HG03025 (cell line): ENCODE measurements around the gene GABARAP.

Source experiments
- ATAC-seq: cut with Tn5 transposase; IDR thresholded peaks from one replicate; pipeline ENCODE4 v1.9.1; 2021; ENCODE audit warnings: mild to moderate bottlenecking, moderate library complexity; ENCODE audit not compliant: unreplicated experiment, low FRiP score

The GABARAP gene

DNA sequence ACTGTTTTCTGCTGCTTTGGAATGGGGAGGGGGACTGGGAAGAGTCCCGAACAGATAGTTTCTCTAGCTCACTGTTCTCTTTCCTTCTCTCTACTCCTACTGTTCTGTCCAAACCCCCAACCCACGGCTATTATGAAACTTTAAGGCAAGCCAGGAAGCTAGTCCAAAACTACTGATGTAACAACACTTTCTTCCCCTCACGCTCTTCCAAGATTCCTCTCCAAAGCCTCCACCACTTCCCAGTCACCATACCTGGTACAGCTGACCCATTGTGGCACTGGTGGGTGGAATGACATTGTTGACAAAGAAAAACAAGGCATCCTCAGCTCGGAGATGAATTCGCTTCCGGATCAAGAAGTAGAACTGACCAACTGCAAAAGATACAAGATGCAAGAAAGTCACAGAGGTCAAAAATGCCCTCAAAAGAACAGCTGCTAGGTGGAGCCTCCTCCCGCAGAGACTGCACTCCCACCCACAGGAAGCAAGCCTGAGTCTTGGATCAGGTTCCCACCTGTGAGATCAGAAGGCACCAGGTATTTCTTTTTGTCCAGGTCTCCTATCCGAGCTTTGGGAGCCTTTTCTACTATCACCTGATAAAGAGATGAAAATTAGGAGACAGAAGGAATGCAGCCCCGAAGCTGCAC is 1.0 kb downstream of the GABARAP start:
- no peak for ATAC-seq

DNA sequence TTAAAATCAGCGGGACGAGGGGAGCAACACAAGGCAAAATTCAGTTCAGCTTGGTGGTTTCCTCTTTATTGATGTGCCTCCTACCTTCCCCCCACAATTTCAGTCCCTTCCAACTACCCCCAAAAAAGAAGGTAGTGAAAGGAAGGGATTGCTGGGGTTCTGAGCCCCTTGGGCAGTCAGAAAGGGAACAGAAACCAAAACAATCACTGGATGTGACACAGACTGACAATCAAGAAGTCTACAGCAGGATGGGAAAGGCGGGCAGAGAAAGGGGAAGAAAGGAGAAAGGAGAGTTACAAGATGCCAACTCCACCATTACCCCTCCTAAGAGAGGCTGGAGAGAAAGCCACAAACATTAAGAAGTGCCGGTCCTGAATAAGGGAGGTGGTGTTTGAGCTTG is 1.9 kb downstream of the GABARAP start:
- no peak for ATAC-seq

DNA sequence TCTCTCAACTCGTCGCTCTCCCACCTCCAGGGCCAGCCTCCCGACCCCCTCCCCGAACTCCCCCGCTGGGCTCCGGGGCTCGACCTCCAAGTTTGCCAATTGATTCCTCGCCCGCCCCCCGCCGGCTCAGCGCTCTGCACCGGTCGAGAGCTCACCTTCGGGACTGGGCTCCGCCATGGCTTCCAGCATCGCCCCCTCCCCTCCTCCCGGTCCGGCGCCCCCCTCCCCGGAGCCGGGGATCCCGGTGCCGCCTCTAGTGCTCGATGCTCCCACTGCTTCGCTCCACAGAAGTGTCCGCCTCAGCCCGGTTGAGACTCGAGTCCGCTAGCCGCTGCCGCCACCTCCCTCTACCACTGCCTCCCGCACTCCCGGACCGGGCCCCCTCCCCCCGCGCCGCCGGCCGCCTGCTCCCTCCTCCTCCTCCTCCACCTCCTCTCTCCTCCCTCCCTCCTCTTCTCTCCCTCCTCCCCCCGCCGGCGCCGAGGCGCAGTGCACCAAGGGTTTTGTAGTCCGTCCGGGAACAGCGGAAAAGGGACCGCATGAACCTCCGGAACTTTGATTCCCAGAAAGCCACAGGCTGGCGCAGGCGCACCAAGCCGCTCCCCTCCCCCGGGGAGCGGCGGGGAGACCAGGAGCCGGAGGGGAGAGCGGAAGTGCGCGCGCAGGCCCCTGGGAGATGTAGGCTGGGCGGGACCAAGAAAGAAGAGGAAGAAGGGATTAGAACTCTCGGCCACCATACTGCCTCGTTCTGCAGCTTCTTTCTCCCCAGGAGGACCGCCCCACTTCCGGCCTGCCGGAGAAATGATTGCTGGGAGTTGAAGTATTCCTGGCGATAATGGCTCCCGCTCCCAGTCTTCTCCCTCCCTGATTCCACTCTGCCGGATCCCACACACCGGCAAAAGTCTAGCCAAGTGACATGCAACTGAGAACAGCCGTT is 2.9 kb downstream of the GABARAP start, which contains the start of gene PHF23:
TSS of gene PHF23 (minus strand) at position 367 of the 937 bp plus-strand sequence. CDS start at position 189, 178 bp downstream.
- ATAC-seq = peak; percentile 50

DNA sequence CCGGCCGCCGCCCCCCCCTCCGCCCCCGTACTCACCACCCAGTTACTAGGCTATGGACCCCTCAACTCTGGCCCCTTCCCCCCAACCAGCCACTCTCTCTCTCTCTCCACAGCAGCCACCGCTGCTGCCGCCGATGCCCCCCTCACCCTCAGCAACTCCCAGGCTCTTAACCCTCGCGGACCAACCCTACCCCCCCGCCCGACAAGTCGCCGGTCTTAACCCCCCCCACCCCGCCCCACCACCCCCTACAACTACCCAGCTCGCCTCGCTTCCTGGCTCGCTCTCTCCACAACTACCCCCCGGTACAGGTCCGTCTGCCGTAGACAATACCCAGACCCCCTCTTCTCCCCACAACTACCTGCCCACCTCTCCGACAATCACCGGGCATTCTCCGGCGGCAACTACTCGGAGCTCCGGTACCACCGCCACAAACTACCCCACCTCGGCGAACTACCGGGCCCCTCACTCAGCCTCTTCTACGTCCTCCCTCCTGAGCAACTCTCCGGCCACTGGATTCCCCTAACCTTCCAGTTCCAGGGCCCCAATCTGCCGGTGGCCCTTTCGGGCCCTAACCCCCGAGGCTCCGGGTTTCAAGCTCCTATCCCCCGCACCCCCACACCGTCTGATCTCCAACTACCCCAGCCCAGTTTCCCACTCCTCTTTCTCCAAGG is 3.7 kb downstream of the GABARAP start:
- ATAC-seq = no peak

DNA sequence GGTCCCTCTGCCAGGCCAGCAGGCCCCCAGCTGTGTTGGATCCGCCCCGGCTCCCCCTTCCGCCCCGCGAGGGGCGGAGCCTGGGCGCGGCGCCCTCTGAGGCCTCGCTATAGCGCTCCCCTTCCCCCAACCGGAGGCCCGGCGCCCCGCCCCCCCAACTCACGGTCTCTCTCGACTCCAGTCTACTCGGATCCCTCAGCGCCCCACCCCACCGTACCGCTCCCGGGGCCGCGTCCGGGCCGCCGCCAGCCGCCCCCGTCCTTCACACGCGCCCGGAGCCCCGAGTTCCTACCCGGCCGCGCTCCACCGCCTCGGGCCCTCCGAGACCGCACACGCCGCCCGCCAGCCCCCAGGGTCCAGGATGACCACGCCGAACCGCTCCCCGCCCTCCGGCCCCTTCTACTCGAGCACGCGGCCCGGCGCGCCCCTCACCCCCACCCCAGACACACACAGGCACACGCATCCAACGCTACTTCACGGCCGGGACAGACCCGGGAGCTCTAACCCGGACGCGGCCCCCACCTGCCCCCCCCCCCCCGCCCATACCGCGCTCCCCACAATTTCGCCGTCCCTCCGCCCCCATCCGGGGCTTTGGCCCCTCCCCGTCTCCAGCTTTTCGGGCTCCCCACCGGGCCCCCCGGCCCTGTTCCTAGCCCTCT is 4.4 kb downstream of the GABARAP start:
- ATAC-seq = no peak

DNA sequence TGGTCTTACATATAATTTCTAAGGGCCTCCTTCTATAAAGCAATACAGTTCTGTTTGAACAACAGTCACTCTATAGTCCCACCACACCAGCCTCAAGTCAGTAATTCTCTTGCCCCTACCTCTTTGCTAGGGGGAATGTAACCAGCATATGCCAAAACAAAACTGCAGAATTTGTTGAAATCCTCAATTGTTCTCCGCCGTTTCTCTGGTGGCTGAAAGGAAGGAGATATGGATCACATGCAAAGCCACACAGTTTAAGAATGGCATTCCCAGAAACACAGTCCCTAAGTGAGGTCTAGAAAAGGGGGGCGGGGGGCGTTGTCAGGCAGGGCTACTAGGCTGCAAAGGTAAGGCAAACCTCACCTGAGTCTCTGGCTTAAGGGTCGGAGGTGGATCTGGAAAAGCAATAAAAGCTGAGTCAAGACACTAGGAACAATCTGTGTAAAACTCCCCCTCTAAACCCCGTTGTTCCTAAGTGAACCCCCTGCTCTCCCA is 4.9 kb downstream of the GABARAP start:
- no peak for ATAC-seq

DNA sequence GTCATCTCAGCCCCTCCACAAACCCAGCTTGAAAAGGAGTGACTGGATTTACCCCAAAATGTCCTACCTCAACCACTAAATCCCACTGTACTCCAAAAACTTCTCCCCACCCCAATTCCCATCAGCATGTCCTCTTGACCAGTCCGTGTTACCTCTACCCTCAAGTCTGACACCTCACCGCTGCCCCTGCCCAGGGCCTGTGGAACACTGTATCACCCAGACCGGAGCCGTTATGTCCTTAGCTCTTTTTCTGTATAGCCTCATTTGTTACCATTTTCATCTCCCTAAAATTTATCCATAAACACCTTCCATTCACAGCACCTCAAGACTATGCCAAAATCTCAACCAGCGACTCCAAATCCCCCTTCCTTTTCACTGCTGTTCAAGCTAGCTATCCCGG is 5.4 kb downstream of the GABARAP start:
- ATAC-seq = no peak

DNA sequence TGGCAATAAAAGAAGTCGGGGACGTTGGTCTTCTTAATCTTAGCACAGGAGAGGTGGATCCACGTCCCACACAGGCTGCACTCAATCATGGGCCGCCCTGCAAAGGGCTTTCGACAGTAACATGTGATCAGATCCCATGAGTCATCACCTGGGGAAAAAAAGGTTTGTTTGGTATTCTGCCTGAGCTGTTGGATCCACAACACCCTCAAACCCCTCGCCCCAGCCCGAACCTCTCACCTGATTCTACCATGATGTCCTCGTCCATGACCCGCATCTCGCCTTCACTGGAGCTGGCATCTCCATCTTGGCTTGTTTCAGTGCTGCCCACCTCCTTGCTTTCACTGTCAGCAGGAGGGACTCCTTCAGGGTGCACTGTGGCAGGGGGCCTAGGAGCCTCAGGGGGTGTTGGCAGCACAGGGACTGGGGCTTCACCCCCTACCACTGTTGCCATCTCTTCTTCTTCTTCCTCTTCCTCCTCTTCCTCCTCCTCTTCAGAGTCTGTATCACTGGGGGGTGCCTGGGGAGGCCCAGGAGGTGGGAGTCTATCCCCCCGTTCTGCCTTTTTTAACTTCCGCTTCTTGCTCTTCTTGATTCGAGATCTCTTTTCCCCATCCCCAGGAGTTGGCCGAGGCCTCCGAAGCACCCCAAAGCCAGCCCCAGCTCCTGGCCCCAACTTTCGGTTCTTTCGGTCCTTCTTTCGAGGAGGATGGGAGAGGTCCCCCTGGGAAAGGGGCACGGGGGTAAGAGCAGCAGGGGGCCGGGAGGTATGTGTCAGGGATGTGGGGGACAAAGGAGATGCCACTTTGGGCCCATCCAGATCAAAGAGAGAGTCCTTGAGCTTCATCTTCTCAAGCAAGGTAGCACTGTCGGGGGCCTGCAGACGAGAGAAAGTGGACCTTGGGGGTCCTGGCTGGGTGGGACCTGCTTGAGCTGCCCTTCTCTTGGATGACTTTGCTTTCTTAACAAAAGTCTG is 6.3 kb downstream of the GABARAP start:
- no peak for ATAC-seq

DNA sequence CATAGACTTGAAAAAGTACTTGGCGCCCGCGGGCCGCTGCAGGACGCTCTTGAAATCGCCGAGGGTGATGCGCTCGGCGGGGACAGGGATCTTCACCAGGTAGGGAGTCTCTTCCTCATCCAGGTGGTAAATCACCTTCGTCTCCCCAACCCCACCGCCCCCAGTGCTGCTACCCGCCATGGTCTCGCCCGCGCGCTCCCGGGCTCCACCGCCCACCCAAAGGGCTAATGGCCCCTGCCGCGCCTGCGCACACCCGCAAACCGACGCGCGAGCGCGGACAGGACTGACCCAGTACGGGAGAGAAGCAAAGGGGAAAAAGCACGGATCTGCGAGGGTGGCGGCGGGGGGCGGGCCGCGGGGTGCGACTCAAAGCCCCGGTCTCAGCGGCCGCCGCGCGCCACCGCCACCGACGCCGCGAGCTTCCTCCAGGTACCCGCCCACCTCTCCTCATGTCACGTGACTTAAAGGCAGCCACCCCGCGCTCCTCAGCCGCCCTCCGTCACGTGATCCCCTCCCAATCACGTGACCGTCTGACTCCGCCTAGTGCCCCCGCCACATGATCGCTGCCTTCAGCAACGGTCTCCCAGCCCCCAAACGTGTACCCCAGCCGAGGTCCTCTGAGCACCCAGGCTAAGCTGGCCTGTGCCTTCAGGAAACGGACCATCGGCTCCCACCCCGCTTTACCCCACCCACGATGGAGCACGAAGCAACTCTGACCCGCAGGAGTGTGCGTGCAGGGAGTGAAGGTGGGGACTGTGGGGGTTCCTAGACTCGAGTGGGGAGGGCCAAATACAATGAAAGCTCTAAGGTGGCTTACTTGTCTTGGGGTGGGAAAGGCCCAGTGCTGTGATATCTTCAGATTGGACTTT is 7.9 kb downstream of the GABARAP start, which contains the start of gene DVL2:
TSS of gene DVL2 (minus strand) at position 435 of the 869 bp plus-strand sequence. CDS start at position 180, 255 bp downstream.
- peak; percentile 42 for ATAC-seq

DNA sequence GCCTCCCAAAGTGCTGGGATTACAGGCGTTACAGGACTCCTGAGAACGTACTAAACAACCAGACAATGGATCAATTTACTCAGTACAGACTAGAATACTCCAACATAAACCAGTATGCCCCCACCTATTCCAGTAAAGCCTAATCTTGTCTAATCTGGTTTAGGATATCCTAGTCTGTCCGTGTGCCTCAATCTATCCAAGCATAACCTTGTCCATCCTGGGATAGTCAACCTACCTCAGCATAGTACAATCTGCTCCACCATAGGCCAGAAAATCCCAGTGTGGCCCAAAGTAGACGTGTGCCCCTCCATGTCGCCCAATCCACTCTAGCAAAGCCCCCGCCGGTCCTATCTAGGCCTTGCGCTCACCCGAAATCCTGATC is 8.6 kb downstream of the GABARAP start:
- no peak for ATAC-seq

DNA sequence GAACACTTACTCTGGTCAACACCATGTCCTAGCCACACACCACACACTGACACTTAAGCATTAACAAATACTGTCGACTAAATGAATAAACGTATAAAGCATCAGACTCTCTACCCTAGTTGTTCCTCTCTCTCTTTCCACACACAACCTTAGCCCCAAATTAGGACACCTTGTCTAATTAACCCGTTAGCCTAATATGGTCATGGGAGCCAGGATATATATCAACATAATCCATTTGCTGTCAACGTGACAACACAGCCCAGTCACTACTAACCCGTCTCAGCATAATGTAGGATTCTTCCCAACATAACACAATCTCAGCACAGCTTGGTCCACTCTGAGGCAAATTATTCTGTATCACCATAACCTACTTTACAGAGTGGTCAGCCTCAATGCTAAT is 10.1 kb downstream of the GABARAP start:
- no peak for ATAC-seq

DNA sequence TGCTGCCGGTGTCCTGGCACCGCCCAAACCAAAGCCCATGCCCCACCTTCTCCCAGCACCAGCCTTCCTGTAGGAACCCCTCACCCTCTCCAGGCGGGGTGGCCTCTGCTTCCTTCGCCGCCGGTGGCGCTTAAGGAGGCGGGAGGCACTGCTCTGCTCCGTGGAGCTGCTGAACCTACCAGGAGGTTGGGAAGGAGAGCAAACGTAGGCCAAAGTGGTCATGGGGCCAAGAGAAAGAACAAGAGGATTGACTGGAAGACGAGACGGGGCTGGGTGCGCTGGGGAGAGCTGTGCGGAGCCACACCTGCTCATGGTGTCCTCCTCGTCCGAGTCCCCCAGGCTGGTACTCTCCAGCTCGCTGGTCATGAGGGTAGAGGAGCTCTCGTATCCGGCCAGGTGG is 12.7 kb downstream of the GABARAP start:
- ATAC-seq = no peak

DNA sequence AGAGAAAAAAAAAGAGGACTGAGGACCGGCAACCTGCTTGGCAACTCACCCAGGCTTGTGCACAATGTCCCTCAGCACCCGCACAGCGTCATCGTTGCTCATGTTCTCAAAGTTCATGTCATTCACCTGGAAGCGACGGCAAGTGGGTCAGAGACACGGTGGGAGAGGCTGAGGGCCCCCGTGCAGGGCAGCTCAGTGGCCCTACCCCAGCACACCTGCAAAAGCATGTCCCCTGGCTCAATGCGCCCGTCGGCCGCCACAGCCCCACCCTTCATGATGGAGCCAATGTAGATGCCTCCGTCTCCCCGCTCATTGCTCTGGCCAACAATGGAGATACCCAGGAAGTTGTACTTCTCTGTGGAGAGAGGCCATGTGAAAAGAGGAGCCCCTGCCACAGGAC is 13.3 kb downstream of the GABARAP start:
- ATAC-seq = no peak

DNA sequence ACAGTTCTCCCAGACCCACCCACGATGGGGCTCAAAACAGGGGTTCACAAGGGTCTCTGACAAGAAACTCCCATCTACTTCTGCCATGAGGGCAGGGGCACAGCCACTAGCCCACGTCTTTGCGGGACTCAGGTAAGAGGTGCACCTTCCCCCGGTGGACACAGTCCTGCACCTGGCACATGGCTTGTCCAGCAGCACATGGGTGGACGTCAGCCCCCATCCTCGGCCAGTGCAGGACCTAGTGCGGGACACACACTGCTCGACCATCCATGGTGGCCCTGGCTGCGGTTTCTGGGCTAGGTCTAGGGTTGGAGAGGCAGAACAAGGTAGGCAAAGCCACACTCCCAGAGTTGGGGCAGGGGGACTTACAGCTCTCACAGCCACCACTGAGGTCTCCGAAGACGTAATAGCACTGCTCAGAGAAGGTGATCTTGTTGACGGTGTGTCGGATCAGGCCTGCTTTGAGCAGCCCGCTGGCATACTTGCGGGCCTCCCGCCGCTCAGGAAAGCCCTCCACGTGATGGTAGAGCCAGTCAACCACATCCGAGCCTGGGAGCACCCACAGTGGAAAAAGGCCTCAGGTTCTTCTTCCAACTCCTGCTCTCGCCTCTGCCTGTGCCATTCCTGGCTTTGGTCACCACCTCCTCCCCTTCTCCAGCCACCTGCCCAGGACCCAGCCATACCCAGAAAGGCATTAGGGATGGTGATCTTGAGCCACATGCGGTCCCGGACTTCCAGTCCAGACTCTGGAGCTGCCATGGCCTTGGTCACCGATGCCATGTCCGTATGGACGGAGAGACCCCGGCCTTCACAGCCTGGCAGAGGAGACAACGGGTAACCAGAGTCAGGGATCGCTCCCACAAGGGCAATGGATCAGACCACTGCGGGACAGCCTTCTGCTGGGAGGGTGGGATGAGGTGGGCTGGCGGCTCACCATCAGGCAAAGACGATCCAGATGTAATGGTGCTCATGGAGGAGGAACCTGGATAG is 15.2 kb downstream of the GABARAP start:
- no peak for ATAC-seq

DNA sequence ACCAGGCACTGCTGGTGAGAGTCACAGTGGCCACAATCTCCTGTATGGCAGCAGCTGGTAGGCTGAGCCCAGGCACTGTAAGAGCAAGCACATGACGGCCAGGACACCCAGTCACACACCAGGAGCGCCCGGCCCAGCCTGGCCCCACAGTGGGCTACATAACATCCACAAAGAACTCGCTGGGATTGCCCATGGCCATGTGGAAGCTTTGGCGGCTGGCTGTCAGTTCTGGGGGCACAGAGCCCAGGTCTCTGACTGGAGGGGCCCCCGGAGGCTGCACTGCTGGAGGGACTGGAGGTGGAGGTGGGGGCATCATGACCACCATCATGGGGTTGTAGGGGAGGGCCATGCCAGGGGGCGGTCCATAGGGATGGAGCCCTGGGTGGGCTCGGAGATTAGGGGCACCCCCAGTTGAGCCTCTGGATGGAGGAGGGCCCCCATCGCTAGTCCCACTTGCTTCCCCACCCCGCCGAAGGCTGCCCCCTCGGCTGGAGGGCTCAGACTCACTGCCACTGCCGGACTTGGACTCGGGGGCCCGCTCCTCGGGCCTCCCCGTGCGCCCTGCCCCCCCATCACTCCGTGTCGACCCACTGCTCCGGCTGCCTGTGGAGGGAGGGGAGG is 16.4 kb downstream of the GABARAP start:
- no peak for ATAC-seq

DNA sequence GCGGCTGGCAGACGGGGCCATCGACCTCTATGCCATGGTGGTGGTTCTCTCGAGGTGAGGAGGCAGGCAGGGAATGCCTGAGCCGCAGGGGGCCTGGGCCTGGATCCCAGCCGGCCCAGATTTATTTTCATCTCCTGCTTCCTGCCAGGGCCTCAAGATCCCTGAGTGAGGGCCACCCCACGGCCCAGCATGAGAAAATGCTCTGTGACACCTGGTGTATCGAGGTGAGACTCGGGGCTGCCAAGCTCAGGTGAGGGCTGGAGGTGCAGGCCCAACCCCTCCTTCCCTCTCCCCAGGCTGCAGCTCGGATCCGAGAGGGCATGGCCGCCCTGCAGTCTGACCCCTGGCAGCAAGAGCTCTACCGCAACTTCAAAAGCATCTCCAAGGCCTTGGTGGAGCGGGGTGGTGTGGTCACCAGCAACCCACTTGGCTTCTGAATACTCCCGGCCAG is 17.6 kb downstream of the GABARAP start:
- ATAC-seq = no peak

DNA sequence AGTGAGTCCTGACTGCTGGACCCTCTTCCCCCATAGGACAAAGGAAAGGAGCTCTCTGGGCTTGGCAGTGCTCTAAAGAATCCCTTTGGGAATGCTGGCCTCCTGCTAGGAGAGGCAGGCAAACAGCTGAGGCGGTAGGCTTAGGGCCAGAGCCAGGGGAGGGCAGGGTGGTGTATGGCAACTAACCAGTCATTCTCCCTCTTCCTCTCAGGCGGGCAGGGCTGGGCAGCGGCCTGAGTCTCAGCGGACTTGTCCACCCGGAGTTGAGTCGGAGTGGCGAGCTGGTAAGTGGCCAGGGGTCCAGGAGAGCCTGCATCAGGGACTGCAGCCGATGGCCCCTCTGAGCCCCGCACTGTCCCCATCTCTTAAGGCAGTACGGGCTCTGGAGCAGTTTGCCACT is 18.1 kb downstream of the GABARAP start:
- no peak for ATAC-seq
